RWPE1 (cell line): ENCODE measurements around the gene PHETA1.

Experiments used
- CTCF ChIA-PET: fragments of 350-600 bp; sonication (Branson Sonifier 250); formaldehyde crosslinking; extraction: SDS; loops from one replicate; lab custom pipeline; 2021; lab: Yijun Ruan, JAX
- POLR2A ChIA-PET: fragments of 400-600 bp; formaldehyde crosslinking; extraction: SDS; loops from one replicate; lab custom pipeline; 2020; ENCODE audit warnings: antibody characterized with exemption; ENCODE audit not compliant: low non-redundant PET; lab: Yijun Ruan, JAX
- DNase-seq: peaks from one replicate; pipeline ENCODE4 v3.0.0; 2012; ENCODE audit warnings: low spot score
- H3K27ac ChIP-seq: fragments of 450-650 bp; 2 replicates; pipeline ENCODE4 v1.5.1; 2017
- CTCF ChIP-seq: fragments of 450-650 bp; conservative IDR thresholded peaks from 2 replicates; pipeline ENCODE4 v1.5.1; 2017; ENCODE audit warnings: low read depth, mild to moderate bottlenecking

The PHETA1 gene

GRCh38 chr12:111363578-111363977 is 5.3 kb downstream of the PHETA1 start:
- DNase-seq, result no peak
- CTCF ChIA-PET, result no interaction called here
- POLR2A ChIA-PET, result no interaction called here
- TF ChIP-seq CTCF, result no peak
- H3K27ac ChIP-seq, result no peak overlapping the region

GRCh38 chr12:111362687-111363475 is 6.0 kb downstream of the PHETA1 start:
- DNase-seq, result no peak
- no peak overlapping the region for H3K27ac ChIP-seq
- no peak for TF ChIP-seq CTCF
- ChIA-PET POLR2A (no interaction called here), CTCF (no interaction called here)

GRCh38 chr12:111361717-111362576 is 6.9 kb downstream of the PHETA1 start:
- DNase-seq, result no peak
- no peak for TF ChIP-seq CTCF
- CTCF ChIA-PET, result interaction anchor here (0.6 to 0.7 kb wide), 3 partner anchors 195 to 1462 kb away, joined by 3 to 4 read pairs (median 3); partner anchors contain the start of gene TCHP
- 0 out of 2 replicates have a peak overlapping the region, but pooled peaks have one; percentile 5 for H3K27ac ChIP-seq
- POLR2A ChIA-PET, result no interaction called here

- POLR2A ChIA-PET, result no interaction called here
- CTCF ChIA-PET, result interaction anchor here (0.6 to 0.8 kb wide), 3 partner anchors 54 to 463 kb away, joined by 3 to 5 read pairs (median 4); no protein-coding TSS in a partner anchor
These were observed 7.7 kb downstream of the PHETA1 start for GRCh38 chr12:111361073-111361716.

GRCh38 chr12:111360325-111360930 is 8.5 kb downstream of the PHETA1 start:
- no peak for DNase-seq
- H3K27ac ChIP-seq, result no peak overlapping the region
- ChIA-PET POLR2A (no interaction called here), CTCF (interaction anchor here (0.7 to 1.7 kb wide), 3 partner anchors 36 to 62 kb away, joined by 3 to 7 read pairs (median 5); no protein-coding TSS in a partner anchor)
- TF ChIP-seq CTCF, result no peak

More at GRCh38 chr12:111361073-111361716, 7.7 kb downstream of the PHETA1 start:
- TF ChIP-seq CTCF, result no peak
- H3K27ac ChIP-seq, result no peak overlapping the region
- DNase-seq, result no peak

GRCh38 chr12:111359914-111360276 is 9.0 kb downstream of the PHETA1 start:
- ChIA-PET POLR2A (no interaction called here), CTCF (interaction anchor here (0.7 to 1.7 kb wide), 3 partner anchors 17 to 61 kb away, joined by 3 to 7 read pairs (median 5); no protein-coding TSS in a partner anchor)
- no peak for DNase-seq
- no peak overlapping the region for H3K27ac ChIP-seq
- no peak for TF ChIP-seq CTCF
